Vagina (tissue), 2 donors: ENCODE results near the gene CDK1.

ENCODE experiments used
- POLR2A ChIP-seq, 2 donors: fragments of 450-650 bp; IDR thresholded peaks; one replicate each; pipeline ENCODE4 v1.6.1; 2017; ENCODE audit warnings: antibody characterized with exemption in 2 of 2, mild to moderate bottlenecking in 2 of 2, moderate library complexity in 2 of 2
- POLR2AphosphoS5 ChIP-seq, 2 donors: sonication (generic); formaldehyde crosslinking; IDR thresholded peaks; one replicate each; pipeline ENCODE4 v1.9.0; 2017; ENCODE audit warnings: antibody characterized with exemption in 2 of 2, mild to moderate bottlenecking in 2 of 2, low read depth in 1 of 2; ENCODE audit not compliant: insufficient read depth in 1 of 2
- TF ChIP-seq, protein P1 (sequence below), 3 experiments: fragments of 450-650 bp in 2 of 3; fragments of 200-600 bp in 1 of 3; sonication (generic) in 1 of 3; IDR thresholded peaks; one replicate each; pipeline ENCODE4 v1.5.1; 2017 to 2019; ENCODE audit warnings: antibody characterized with exemption in 3 of 3, mild to moderate bottlenecking in 2 of 3, moderate library complexity in 2 of 3

DNA sequence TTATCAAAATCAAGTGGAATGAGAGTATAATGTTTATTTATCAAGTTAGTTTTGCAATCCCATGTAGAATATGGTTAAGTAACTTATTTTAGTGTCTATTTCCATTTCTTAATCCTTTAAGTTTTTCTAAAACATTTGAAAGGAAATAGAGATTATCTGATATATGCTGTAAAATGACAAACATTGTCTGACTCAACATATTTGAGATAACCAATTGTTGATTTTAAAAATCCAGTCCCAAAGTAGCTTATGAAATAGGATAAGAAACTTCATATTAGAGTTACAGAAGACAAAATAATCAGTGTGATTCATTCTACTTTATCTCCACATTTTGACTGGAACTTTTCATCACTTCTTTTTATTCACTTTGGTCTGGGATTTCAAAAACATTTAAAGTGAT lies 38.7 kb upstream of the CDK1 start:
- TF ChIP-seq, protein P1, sequence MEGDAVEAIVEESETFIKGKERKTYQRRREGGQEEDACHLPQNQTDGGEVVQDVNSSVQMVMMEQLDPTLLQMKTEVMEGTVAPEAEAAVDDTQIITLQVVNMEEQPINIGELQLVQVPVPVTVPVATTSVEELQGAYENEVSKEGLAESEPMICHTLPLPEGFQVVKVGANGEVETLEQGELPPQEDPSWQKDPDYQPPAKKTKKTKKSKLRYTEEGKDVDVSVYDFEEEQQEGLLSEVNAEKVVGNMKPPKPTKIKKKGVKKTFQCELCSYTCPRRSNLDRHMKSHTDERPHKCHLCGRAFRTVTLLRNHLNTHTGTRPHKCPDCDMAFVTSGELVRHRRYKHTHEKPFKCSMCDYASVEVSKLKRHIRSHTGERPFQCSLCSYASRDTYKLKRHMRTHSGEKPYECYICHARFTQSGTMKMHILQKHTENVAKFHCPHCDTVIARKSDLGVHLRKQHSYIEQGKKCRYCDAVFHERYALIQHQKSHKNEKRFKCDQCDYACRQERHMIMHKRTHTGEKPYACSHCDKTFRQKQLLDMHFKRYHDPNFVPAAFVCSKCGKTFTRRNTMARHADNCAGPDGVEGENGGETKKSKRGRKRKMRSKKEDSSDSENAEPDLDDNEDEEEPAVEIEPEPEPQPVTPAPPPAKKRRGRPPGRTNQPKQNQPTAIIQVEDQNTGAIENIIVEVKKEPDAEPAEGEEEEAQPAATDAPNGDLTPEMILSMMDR (IDR thresholded peaks at IDR 0.05), result no peak
- TF ChIP-seq POLR2AphosphoS5 (IDR thresholded peaks at IDR 0.05; ENCODE audit: insufficient read depth in 1 of 2, low read depth in 1 of 2), result no peak
- no peak for TF ChIP-seq POLR2A (IDR thresholded peaks at IDR 0.05)
